GM21737 (cell line): Measurements from ENCODE around the gene XPNPEP1.
A peak's percentile ranks its signal among the peaks of the same experiment; 100 is the strongest.

ENCODE experiments used
- ATAC-seq: cut with Tn5 transposase; IDR thresholded peaks from one replicate; pipeline ENCODE4 v1.9.1; 2021; ENCODE audit warnings: mild to moderate bottlenecking, moderate library complexity; ENCODE audit not compliant: unreplicated experiment

Gene XPNPEP1

GRCh38 chr10:109922976-109923921 lies at the start of gene XPNPEP1:
XPNPEP1 (minus strand) TSS chr10:109923511; CDS start chr10:109923433, 78 bp downstream.
- peak; percentile 95 for ATAC-seq

- no peak for ATAC-seq
Measured at GRCh38 chr10:109972372-109973001, 49.2 kb upstream of the XPNPEP1 start.

GRCh38 chr10:109971634-109972033 lies 48.3 kb upstream of the XPNPEP1 start:
- ATAC-seq, result no peak

GRCh38 chr10:109969760-109970346 lies 46.5 kb upstream of the XPNPEP1 start:
- ATAC-seq, result no peak

DNA sequence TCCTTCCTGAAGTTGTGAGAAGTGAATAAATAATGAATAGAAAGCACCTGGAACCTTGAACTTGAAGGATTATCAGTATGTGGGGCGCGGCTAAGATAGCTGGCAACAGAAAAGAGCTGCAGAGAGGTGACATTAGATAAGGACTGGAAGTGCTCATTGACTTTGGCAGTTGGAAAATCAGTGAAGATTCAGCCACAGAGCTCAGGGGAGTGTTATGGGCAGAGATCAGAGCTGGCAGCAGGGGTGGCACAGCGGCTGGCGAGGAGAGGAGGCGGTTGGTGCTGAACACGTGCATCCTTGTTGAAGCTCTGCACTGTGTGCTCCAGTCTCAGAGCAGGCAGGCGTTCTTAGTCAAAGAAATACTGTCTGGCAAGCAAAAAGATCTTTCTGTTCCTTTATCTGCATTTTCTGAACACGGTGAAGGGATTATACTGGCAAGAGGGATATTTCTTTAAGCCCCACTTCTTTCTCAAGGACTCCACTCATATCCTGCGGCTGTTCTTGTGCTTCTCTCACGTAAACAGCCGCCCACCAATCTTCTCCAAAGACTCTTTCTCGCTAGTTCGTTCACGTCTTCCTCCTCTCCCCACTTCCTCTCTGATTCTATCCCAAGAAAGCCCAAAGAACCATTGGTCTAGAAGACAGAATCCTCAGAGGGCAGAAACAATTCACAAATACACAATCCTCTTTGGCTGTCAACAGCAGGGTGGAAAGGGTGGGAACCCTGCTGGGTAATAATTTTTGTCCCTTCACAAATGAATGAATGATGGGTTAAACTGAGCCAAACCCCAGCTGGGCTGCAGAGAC lies 45.8 kb upstream of the XPNPEP1 start:
- no peak for ATAC-seq

- no peak for ATAC-seq
Measured at GRCh38 chr10:109967739-109968088, 44.4 kb upstream of the XPNPEP1 start.

GRCh38 chr10:109966961-109967738 lies 43.8 kb upstream of the XPNPEP1 start:
- ATAC-seq, result no peak

- ATAC-seq, result no peak
Measured at GRCh38 chr10:109964318-109964717, 41.0 kb upstream of the XPNPEP1 start.

GRCh38 chr10:109963439-109963838 lies 40.1 kb upstream of the XPNPEP1 start:
- no peak for ATAC-seq

DNA sequence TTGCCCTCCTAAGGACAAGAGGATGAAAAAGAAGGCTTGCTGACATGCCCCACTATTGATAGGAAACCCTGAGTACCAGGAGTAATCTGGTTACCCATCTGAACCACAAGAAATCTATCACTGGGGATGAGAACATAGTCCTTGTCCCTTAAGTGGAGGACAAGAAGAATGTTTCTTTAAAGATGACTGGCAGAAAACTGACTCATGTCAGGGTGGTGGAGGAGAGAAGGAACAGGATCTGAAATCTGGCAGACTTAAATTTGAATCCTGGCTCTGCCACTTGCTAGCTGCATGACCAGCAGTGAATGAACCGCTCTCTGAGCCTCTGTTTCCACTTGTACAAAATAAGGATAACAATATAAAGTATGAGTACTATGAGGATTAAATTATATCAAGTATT lies 38.9 kb upstream of the XPNPEP1 start:
- ATAC-seq, result no peak

GRCh38 chr10:109961174-109962001 lies 38.1 kb upstream of the XPNPEP1 start:
- no peak for ATAC-seq

DNA sequence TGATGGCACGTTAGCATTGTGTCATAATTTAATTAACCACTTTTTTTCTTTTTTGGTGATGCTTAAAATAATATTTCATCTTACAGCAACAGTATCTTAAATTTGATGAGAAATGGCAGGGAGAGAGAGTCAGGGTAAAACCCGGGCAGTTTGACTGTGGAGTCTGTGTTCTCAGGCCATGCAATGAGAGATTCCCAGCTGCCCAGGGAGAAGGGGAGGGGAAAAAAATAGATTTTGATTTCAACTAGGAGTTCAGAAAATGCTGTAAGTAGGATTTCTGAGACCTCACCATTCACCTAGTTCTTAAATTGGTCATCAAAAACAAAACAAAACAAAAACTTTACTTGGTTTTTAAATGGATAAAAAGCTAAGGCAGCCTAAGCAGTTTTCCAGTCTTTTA lies 37.4 kb upstream of the XPNPEP1 start:
- no peak for ATAC-seq

DNA sequence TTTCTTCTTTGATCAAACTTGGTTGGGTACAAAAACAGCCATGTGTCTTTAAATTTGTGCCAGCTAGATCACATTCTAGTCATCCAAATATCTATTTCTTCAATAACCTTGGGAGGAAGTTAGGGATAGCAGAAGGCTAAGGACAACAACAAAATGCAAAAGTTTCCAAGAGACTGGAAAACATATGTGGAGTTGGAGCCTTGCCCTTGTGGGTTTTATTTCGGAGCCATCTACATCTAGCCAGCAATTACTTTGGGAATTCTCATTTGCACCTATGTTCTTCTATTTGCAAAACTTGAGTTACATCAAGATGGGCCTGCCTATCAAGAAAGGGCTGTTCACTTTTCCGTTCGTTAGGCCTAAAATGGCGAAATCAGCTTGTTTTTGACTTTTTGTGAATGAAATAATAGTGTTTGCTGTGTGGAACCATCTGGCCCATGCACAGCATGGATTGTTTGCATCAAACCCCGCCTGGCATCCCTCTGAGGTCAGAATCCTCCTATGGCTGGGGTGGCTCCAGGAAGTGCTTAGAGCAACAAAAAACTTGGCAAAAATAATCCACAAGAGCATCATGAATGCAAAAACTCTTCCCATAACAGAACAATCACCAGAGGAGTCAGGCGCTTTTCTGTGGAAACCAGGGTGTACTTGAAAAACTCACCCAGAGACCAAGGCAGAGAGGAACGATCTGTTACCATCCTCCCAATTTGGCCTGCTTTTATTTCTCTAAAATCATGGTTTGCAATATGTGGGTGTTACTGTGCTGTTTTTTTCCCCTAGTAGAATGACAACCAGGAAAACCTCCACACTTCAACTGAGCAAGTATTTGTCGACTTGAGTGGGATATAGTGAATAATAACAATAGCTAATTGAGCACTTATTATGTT lies 36.2 kb upstream of the XPNPEP1 start:
- no peak for ATAC-seq

GRCh38 chr10:109958059-109958458 lies 34.7 kb upstream of the XPNPEP1 start:
- ATAC-seq, result no peak

GRCh38 chr10:109957092-109957797 lies 33.9 kb upstream of the XPNPEP1 start:
- ATAC-seq, result peak; percentile 96

DNA sequence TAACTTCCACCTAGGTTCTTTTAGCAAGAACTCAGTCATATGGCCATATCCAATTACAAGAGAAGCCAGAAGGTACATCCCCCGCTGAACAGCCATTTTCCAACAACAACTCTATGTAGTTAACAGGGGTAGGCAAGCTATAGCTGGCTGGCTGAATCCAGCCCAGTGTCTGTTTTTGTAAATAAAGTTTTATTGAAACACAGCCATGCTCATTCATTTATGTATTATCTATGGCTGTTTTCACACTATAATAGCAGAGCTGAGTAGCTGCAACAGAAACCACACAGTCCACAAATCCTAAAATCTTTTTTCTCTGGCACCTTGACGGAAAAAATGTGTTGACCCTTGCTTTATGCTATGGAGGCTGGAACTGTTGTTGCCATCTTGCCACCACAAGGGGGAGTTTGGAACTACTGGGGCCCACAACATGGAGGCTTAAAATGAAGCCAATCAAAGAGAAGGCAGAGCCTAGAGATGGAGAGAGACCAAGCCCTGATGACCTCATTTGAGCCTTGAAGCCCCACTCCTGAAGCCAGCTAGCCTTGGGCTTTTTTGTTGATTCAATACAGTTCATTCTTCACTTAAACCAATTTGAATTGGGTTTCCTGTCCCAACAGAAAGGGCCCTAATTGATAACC lies 33.3 kb upstream of the XPNPEP1 start:
- ATAC-seq, result peak; percentile 75

DNA sequence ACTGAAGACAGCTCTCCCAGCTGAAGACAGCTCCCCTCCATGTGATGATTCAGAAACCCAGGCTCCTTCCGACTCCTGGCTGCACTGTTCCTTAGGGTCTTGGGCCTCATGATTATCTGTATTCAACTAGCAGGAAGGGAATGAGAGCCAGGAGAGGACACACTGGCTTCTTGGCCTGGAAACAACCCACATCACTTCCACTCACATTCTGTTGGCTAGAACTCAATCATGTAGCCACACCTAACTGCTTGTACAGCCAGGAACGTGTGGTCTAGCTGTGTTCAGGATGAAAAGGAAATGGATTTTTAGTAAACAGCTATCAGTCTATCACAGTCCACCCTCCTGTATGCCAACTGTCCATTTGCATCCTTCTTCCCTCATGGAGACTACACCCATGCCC lies 30.5 kb upstream of the XPNPEP1 start:
- no peak for ATAC-seq
